ENCODE measurements around the gene ADA.
"Not testable (repeated sequence)": the region's sequence is repeated elsewhere in the genome, so short reads cannot be mapped to it uniquely, and the experiment has no call there.

The ADA gene

DNA sequence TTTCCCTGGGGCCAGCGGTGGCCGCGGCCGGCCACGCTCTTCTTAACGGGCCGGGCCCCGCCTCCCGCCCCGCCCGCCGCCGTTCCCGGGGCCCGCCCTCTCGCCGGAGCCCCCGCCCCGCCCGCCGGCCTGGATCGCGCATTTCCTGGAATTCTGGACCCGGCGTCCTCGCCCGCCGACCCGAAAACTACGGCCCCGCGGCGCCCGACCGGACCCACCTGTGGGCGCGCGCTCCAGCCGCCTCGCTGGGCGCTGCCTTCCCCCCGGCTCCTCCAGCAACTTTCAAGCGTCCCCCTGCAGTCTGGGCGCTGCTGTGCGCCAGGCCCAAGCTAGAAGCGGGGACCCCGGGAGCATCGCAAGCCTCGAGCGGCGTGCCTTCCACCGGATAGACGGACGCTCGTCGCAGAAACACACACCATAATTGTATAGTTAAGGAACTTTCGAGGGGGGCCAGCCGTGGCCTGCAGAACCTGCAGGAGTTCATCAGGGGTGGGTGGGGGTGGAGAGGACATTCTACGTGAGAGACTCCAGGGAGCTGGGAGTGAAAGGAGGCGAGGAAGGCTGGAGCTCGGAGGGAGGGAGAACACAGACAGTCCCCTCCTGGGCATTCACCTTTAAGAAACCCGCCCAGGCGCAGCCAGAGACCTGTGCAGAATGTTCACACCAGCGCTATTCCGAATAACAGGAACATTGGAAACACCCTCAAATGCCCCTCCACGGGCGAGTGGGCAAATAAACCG, at the start of gene ADA:
TSS of gene ADA (minus strand) at position 16 of the 740 bp plus-strand sequence. CDS start 92 bp downstream, outside the sequence.
- DNase-seq: peak; percentile 28

DNA sequence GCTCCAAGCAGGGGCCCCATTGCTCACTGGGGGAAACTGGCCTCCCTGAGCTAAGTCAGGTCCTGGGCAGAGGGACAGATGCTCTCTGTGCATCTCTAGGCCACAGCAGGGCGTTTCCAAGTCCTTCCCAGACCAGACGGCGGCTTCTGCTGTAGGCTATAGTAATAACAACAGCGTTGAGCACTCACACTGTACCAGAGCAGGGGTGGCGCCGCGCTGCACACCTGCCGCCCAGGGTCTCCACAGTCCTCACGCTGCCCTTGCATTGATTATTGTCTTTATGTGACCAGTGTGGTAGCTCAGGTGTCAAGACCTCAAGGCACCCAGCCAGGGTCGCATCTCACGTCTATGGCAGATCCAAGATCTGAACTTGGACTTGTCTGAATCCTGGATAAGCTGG, 48.8 kb upstream of the ADA start:
- no peak for DNase-seq

DNA sequence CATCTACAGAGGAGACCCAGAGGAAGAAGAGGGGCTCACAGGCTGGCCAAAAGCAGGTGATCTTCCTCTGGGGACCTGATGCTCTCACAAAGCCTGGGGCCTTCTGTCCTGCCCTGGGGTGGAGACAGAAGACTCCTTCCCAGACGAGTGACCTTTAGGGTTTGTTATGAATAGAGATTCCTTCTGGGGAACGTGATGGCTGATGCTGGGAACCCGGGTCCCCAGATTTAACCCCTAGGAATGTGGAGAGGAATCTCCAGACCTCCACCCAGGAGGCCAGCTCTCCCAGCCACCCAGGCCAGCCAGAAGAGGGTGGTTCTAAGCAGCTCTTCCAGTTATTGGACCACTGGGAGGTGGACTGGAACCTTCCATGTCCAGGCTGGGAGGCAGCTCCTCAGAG, 46.9 kb upstream of the ADA start:
- DNase-seq: no peak

DNA sequence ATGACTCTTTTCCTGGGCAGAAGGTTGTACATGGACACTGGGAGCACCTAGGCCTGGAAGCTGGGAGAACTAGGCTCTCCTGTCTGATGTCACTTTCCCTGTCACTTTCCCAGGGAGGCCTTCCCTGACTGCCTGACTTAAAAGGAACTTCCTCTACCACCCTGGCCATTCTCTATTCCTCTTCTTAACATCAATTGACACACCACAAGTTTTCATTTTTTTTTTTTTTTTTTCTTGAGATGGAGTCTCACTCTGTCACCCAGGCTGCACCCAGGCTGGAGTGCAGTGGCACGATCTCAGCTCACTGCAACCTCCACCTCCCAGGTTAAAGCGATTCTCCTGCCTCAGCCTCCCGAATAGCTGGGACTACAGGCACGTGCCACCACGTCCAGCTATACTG, 45.5 kb upstream of the ADA start:
- DNase-seq: not testable (repeated sequence)

DNA sequence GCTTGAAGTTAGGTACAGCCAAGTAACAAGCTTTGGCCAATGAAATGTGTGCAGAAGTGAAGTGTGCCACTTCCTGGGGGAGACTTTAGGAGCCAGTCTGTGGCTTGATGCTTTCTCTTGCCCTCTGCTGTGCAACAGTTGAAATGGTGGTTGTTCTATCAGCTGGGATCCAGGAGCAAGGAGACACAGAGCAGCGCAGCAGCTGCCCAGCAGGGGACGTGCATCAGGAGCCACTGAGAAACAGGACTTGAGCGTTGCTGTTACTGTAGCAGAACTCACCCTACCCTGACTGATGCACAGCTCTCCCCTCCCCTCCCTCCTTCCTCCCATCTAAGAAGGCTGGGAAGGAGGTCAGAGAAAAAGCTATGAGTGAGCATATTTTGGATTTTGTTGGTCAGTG, 44.8 kb upstream of the ADA start:
- no peak for DNase-seq

DNA sequence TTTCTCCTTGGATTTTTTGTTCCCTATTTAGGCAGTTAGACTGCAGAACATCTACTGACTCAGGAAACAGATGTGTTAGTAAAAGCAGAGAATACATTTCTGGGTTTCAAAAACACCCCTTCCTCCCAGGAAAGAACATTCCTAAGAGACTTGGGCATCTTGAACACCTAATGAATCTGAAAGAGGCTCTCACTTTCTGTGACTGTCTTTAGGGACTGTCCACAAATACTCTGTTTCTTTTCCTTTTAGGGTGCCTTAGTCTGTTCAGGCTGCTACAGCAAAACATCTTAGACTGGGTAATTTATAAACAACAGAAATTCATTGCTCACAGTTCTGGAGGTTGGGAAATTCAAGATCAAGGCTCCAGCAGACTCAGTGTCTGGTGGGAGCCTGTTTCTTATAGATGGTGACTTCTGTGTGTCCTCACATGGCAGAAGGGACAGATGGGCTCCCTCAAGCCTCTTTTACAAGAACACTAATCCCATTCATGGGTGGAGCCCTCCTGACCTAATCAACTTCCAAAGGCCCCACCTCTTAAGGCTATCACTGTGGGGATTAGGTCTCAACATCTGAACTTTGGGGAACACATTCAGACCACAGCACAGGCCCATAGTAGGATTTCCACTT, 44.3 kb upstream of the ADA start:
- DNase-seq: peak; percentile 78

DNA sequence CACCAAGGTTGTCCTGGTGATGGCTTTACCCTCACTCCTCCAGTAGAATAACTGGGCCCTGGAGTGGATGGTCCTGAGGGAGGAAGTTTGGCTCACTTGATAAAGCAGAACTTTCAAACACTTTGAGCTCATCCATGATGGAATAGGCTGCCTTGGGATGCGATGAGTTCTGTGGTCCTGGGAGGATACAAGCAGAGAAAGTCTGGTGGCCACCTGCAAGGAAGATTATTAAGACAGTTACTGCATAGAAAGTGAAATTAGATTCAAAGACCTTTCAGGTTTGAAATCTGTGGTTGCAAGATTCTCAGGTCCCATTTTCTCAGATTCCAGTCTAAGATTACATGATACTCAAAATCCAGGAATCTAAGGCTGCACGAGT, 43.8 kb upstream of the ADA start:
- DNase-seq: no peak

DNA sequence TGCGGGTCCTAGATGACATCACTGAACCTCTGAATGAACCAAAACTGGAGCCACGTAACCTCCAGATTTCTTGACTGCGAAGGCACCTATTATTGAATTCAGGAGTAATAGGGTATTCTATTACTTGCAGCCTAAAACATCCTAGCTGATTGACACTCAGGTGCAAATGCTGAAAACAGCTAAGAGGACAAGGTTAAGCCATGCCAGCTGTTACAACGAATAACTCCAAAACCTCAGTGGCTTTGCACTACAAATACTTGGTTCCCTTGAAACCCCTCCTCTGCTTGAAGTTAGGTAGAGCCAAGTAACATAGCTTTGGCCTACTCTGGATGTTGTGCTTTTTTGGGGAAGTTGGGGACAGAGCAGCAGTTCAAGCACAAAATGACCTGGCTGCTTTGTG, 42.7 kb upstream of the ADA start:
- DNase-seq: no peak

DNA sequence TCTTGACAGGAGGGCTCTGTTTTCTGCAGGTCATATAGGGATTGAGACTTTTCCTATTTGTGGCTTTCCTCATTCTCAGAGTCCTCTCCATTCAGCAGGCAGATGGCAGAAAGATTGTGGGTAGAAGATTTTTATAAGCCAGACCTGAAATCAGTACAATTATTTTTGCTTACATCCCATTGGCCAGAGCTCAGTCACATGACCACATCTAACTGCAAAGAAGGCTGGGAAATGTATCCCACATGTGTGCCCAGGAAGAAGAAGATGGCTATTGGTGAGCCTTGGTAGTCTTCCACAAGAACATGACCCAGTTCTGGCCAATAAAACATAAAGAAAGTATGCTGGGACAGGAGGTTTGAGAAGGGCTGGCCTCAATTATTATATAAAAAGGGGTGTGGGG, 42.1 kb upstream of the ADA start:
- DNase-seq: no peak

DNA sequence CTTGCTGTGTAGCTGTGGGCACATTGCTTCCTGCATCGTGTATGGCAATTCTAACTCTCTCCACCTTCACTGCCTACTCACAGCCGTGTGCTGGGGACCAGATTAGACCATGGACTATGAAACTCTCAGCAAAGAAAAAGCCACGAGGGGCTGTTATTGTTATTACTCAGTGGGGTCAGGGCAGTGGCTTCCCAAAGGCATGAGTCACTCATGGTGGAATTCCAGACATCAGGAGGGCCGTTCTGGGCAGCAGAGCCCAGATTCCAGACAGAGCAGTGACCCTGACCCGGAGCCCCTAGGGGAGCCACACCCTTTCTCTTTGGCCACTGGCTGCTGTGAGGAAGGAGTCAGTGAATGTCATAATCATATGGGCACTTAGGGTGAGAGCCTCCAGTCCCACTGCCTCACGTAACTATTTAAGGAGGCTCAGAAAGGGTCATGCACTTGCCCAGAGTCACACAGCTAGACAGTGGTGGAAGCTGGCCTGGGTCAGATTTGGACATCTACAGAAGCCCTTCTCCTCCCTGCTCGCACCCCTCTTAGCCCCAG, 41.5 kb upstream of the ADA start:
- peak; percentile 96 for DNase-seq

DNA sequence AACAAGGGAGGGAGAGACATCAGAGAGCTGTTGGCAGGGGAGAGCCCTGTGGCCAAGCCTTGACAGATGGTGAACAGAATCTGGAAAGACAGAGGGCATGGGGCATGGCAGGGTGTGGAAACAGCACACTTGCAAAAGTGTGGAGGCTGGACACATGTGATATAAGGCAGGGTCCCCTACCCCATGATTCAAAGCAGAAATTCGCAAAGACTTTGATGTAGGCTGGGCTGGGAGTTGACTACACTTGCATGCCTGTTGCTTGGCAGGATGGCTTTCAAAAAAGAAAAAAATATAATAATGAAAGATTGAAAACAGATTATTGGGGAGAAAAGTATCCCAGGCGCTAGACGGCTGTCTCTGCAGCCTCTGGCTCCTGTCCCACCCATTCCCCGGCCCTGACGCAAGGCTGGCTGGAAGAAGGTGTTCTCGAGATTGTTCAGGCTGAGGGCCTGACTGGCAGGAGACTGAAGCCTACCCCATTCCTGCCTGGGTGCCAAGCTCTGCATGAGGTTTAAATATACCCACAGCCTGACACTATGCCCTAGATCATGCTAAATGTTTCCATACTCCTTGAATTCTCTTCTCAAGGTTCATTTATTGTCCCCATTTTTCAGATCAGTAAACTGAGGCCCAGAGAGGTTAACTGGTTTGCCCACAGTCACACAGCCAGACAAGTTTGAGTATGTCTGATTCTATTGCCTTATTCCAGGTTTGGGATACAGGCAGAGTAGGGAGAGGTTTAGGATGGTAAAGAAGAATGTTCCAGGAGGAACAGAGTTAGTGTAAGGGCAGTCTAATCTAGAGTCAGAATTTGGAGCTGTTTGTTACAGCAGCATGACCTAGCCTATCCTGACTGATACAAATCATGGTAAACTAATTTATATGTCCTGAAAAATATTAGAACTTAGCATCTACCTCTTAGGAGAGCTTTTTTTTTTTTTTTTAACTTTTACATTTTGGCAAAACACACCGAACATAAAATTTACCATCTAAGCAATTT, 40.2 kb upstream of the ADA start:
- peak; percentile 83 for DNase-seq

DNA sequence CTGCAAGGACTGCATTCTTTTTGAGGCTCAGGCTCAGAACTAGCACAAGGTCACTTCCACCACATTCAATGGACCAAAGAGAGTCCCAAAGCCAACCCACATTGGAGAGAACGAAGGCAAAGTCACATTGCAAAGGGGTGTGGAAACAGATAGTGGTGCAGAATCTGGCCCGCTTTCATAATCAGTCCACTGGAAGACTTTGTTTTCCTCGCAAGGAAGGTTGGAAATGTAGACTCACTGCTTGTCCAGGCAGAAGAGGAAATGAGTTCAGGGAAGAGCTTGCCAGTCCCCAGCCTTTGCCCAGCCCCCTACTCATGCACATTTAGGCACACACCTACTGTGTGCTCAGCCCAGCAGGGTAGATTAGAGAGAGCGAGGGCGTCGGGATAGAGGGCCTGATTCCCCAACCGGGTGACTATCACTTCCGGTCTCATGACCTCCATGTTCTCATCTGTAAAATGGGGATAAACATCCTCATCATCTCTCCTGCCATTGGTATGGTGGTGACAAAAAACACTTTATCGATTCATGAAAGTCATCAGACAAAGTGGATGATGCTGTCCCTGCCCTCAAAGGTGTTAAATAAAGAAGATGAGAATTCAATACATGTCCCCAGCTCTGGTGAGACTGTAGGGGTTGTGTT, 39.4 kb upstream of the ADA start:
- DNase-seq: no peak

DNA sequence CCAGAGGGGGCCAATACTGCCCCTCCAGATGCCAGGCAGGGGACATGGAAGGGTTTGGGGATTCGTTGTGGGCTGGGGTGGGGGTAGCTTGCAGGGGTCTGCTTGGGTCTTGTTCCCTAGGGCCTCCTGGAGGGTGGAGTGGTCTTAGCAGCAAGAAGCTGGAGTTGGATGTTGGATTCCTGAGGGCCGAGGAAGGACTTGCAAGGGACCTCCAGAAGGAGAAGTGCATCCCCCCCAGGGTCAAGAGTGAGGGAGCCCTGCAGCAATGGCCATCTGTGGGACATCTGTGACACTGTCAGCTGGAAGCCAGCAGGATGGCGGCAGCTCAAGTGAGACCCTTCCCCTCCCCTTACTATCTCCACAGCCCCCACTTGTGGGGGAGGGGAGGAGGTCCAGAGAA, 38.3 kb upstream of the ADA start:
- no peak for DNase-seq

DNA sequence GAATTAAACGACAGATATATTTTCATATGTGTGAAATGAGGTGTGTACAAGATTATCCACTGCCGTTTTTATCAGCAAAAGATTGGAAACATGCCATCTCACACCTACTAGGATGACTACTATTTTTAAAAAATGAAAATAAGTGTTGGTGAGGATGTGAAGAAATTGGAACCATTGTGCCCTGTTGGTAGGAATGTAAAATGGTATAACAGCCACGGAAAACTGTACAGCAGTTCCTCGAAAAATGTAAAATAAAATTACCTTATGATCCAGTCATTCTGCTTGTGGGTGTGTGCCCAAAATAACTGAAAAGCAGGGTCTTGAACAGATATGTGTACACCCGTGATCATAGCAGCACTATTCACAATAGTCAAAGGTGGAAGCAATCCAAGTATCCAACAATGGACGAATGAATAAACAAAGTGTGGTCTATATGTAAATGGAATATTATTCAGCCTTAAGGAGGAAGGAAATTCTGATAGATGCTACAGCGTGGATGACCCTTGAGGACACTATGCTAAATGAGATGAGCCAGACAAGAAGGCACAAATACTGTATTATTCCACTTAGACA, 36.6 kb upstream of the ADA start:
- no peak for DNase-seq

DNA sequence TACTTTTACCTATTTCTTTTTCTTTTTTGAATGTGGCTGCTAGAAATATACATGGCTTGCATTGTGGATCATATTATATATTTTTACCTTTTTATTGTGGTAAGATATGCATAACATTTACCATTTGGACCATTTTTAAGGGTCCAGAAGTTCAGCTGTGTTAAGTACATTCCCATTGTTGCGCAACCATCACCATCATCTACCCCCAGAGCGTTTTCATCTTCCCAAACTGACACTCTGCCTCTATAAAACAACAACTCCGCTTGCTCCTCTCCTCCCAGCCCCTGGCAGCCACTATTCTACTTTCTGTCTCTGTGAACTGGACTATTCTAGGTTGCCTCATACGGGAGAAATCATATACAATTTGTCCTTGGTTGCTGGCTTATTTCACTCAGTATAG, 35.4 kb upstream of the ADA start:
- no peak for DNase-seq

DNA sequence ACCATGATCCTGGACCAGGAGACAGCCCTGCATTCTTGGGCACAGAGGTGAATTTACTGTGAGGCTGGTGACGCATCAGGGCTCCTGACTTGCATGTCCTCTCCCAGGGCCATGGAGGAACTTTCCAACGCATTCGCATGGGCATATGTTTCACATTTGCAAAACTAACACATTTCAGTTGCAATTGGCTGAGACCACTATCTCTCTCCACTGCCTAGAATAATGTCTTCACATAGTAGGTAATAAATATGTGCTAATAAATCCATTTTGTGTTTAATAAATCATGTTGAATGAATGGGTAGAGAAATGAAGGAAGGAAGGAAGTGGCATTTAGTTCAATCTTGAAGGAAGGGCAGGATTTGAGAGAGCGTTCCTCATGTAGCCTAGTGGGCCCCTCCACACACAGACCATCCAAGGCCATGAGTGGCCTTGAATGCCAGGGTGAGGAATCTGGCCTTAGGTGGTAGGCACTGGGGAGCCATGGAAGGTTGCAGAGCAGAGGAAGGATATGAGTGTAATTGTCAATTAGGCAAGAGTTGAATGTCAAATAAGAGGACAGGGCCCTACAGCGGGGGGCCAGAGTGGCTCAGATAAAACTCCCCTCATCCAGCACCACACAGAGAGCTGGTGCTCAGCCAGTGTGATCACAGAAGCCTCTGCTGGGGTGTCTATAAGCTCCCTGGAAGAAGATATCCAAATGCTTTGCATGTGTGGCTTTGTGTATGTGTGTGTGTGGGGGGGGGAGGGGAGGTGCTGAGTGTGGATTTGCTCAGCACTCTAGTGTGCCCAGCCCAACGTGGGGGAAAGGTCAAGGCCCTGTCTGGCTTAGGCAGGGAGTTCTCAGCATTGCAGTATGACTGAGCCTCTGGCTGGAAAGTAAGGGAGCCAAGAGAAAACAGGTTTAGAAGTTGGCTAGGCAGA, 32.8 kb upstream of the ADA start:
- no peak for DNase-seq

DNA sequence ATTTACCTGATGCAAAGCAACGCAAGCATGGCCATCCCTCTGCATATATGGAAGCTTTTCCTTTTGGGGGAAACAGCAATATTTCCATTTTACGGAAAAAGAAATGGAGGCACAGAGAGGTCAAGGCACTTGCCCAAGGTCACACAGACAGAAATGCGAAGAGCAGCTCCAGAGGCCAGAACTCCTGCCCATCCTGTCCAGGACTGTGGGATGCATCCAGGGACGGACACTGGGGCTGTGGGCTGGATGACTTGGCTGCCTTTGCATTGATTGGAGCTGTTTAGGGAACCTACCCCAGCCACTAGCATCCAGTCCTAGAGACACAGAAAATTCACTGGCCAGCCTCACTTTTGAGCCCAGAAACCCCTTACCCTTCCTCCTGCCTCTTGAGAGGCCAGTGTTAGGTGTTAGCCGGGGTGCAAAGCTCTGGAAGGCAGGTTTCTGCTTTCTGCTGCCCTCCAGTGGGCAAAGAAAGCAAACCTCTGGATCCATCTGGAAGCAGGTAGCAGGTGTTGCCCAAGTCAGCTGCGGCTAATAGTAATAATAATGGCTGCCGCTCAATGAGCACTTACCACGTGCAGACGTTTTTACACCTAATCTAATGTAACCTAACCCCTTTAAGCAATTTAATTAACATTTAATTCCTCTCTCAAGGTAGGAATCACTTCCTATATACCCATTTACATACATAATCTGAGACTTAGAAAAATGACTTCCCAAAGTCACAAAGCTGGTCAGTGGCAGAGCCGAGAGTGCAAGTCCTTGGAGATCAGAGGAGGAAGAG, 32.0 kb upstream of the ADA start:
- DNase-seq: peak; percentile 48

DNA sequence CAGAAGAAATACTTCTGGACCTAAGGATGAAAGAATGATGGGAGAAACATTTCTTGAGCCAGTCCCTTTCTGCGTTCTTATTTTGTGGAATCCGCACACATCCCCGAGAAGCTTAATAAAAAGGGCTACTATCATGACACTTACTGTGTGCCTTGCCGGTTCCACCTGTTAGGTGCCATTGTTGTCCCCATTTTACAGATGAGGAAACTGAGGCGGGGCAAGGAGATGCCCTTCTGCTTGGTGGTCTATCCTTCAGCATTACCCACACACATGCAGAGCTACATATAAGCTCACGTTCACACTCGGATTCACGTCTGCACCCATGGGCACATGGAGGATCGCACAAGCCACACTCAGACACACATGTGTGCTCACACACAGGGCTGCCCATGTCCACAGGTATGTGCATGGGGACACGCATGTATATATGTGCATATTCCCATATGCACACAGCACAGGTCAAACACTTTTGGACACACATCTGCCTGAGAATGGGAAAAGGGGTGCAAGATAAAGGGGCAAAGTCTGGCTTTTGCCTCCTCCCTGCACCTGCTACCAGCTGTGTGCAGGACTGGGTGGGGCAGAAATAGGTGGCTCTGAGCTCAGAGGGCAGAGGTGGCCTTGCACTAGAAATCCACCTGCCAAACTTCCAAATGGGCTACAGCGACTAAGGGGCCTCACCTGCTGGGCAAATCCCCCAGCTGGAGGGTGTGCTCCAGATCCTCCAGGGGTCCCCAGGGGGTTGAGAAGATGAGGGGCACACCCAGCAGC, 30.5 kb upstream of the ADA start:
- DNase-seq: no peak

DNA sequence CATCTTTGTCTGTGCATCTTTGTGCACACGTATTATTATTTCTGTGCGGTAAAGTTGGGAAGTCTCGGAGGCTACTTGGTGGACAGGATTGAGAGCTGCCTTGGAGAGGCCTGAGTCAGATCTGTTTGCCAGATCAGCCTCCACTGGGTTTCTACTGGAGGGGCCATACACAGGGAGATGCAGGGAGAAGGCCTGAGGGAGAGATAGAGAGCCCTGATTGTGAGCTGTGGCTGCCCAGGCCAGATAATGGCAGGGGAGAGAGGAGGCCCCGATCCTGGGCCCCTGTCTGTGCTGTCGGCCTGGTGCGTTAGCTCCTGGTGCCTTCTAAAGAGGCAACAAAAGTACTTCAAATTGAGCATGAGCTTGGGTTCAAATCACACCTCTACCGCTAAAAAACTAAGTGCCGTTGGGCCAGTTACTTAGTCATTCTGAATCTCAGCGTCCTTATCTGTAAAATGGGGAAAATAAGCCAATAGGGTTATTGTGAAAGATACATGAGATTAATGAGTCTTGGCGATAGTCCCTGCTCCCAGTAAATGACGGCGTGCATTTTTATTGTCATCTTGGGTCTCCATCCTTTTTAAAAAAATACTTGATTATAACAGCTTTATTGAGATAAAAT, 27.6 kb upstream of the ADA start:
- DNase-seq: no peak
